GM18861 (cell line): ENCODE data around the gene GMDS.
A peak's percentile ranks its signal among the peaks of the same experiment; 100 is the strongest.

Source experiments
- ATAC-seq: cut with Tn5 transposase; IDR thresholded peaks from one replicate; pipeline ENCODE4 v1.9.1; 2021; ENCODE audit not compliant: unreplicated experiment

Gene GMDS

GRCh38 chr6:2108700-2109306 is 136.6 kb downstream of the GMDS start:
- ATAC-seq: no peak

- ATAC-seq: no peak
Measured at GRCh38 chr6:2104524-2104880, 140.9 kb downstream of the GMDS start.

- ATAC-seq: peak; percentile 76
Measured at GRCh38 chr6:2103765-2104523, 141.5 kb downstream of the GMDS start.

- no peak for ATAC-seq
Measured at GRCh38 chr6:2102966-2103365, 142.4 kb downstream of the GMDS start.

- no peak for ATAC-seq
Measured at GRCh38 chr6:2102316-2102883, 143.0 kb downstream of the GMDS start.

- no peak for ATAC-seq
Measured at GRCh38 chr6:2101213-2101612, 144.2 kb downstream of the GMDS start.

- no peak for ATAC-seq
Measured at GRCh38 chr6:2099870-2100269, 145.5 kb downstream of the GMDS start.

- no peak for ATAC-seq
Measured at GRCh38 chr6:2097464-2097863, 147.9 kb downstream of the GMDS start.

GRCh38 chr6:2094642-2095041 is 150.8 kb downstream of the GMDS start:
- no peak for ATAC-seq

- no peak for ATAC-seq
Measured at GRCh38 chr6:2086326-2086965, 159.0 kb downstream of the GMDS start.

- ATAC-seq: no peak
Measured at GRCh38 chr6:2085657-2086056, 159.7 kb downstream of the GMDS start.

- peak; percentile 54 for ATAC-seq
Measured at GRCh38 chr6:2081155-2082138, 164.0 kb downstream of the GMDS start.

- no peak for ATAC-seq
Measured at GRCh38 chr6:2078888-2079287, 166.5 kb downstream of the GMDS start.

- no peak for ATAC-seq
Measured at GRCh38 chr6:2077826-2078225, 167.6 kb downstream of the GMDS start.

GRCh38 chr6:2073476-2073875 is 171.9 kb downstream of the GMDS start:
- no peak for ATAC-seq

GRCh38 chr6:2072453-2072852 is 173.0 kb downstream of the GMDS start:
- ATAC-seq: no peak

GRCh38 chr6:2063547-2063946 is 181.9 kb downstream of the GMDS start:
- ATAC-seq: no peak

GRCh38 chr6:2061880-2062279 is 183.5 kb downstream of the GMDS start:
- ATAC-seq: no peak

GRCh38 chr6:2055911-2056310 is 189.5 kb downstream of the GMDS start:
- ATAC-seq: no peak

- ATAC-seq: no peak
Measured at GRCh38 chr6:2055143-2055542, 190.3 kb downstream of the GMDS start.

- no peak for ATAC-seq
Measured at GRCh38 chr6:2054516-2055067, 190.8 kb downstream of the GMDS start.
